ENCODE data around the gene RELN. TPM values are rescaled to one million over a fixed set of nuclear protein-coding genes. Genes with fewer than 3 reads are reported as not detected.
A peak's percentile ranks its signal among the peaks of the same experiment; 100 is the strongest.

RELN gene
- total RNA-seq, 1 experiment from 2014 or later: 0.20 TPM

- TF ChIP-seq AFF4 (CRISPR knock-in tag; IDR thresholded peaks at IDR 0.05; ENCODE audit: borderline replicate concordance) (no peak), ZNF263 (CRISPR knock-in tag; IDR thresholded peaks at IDR 0.05; ENCODE audit: low read depth) (no peak)
These were observed 179.2 kb downstream of the RELN start (continued) for GRCh38 chr7:103810112-103810744.

- no peak for TF ChIP-seq KAT7 (CRISPR knock-in tag; IDR thresholded peaks at IDR 0.05; ENCODE audit: borderline replicate concordance)
- TF ChIP-seq ZNF121 (CRISPR knock-in tag; IDR thresholded peaks at IDR 0.05): no peak
- no peak for TF ChIP-seq FOXK1 (CRISPR knock-in tag; IDR thresholded peaks at IDR 0.05)
- no peak for TF ChIP-seq ZNF263 (CRISPR knock-in tag; IDR thresholded peaks at IDR 0.05; ENCODE audit: low read depth)
- ATAC-seq (peak; percentile 78), DNase-seq (ENCODE audit: low spot score) (no peak)
- peak overlapping the region; percentile 82 for H3K27ac Mint-ChIP-seq
- H3K36me3 Mint-ChIP-seq: no peaks in the 10 kb centered on the region
- peaks cover 45% of the 10 kb centered on the region for H3K4me1 Mint-ChIP-seq
- no peaks in the 10 kb centered on the region for H3K27me3 Mint-ChIP-seq (ENCODE audit: low read depth)
- peaks cover 3% of the 10 kb centered on the region; the same call in 1 of the 2 replicates for H3K9me3 Mint-ChIP-seq
- peak overlapping the region; percentile 21 for H3K4me3 Mint-ChIP-seq
- POLR2A ChIA-PET: no interaction called here
- CTCF ChIA-PET: no interaction called here
These were observed 180.0 kb downstream of the RELN start for GRCh38 chr7:103809229-103809994.

GRCh38 chr7:103805346-103805745, 184.1 kb downstream of the RELN start:
- H3K4me1 Mint-ChIP-seq: peaks cover 25% of the 10 kb centered on the region
- ChIA-PET POLR2A (no interaction called here), CTCF (no interaction called here)
- ATAC-seq (no peak), DNase-seq (ENCODE audit: low spot score) (no peak)
- H3K36me3 Mint-ChIP-seq: no peaks in the 10 kb centered on the region
- H3K4me3 Mint-ChIP-seq: no peak overlapping the region
- no peak overlapping the region for H3K27ac Mint-ChIP-seq
- no peaks in the 10 kb centered on the region; the same call in 1 of the 2 replicates for H3K27me3 Mint-ChIP-seq (ENCODE audit: low read depth)
- TF ChIP-seq ZNF317 (CRISPR knock-in tag; IDR thresholded peaks at IDR 0.05; ENCODE audit: borderline replicate concordance, low read depth) (no peak), FOXJ3 (CRISPR knock-in tag; IDR thresholded peaks at IDR 0.05; ENCODE audit: borderline replicate concordance) (no peak), TP53 (CRISPR knock-in tag; IDR thresholded peaks at IDR 0.05) (no peak), ZNF671 (CRISPR knock-in tag; IDR thresholded peaks at IDR 0.05) (no peak), E2F5 (CRISPR knock-in tag; IDR thresholded peaks at IDR 0.05) (no peak), ELF4 (CRISPR knock-in tag; IDR thresholded peaks at IDR 0.05; ENCODE audit: low read depth) (no peak), ZNF423 (CRISPR knock-in tag; IDR thresholded peaks at IDR 0.05) (no peak), EMX1 (CRISPR knock-in tag; IDR thresholded peaks at IDR 0.05) (no peak), JUN (CRISPR knock-in tag; IDR thresholded peaks at IDR 0.05) (no peak)
- peaks cover 3% of the 10 kb centered on the region; the same call in 1 of the 2 replicates for H3K9me3 Mint-ChIP-seq

GRCh38 chr7:103803631-103804030, 185.8 kb downstream of the RELN start:
- Mint-ChIP-seq H3K4me1 (peaks cover 8% of the 10 kb centered on the region), H3K27me3 (ENCODE audit: low read depth) (no peaks in the 10 kb centered on the region; the same call in 1 of the 2 replicates), H3K36me3 (no peaks in the 10 kb centered on the region), H3K27ac (no peak overlapping the region), H3K9me3 (peaks cover 3% of the 10 kb centered on the region; the same call in 1 of the 2 replicates), H3K4me3 (no peak overlapping the region)
- ATAC-seq (no peak), DNase-seq (ENCODE audit: low spot score) (no peak)
- ChIA-PET CTCF (no interaction called here), POLR2A (no interaction called here)
- TF ChIP-seq JUN (CRISPR knock-in tag; IDR thresholded peaks at IDR 0.05) (no peak), PRDM15 (CRISPR knock-in tag; IDR thresholded peaks at IDR 0.05) (no peak), NR2C2 (CRISPR knock-in tag; IDR thresholded peaks at IDR 0.05) (no peak), PREB (CRISPR knock-in tag; IDR thresholded peaks at IDR 0.05; ENCODE audit: borderline replicate concordance) (no peak), NFATC4 (CRISPR knock-in tag; IDR thresholded peaks at IDR 0.05) (no peak), TEAD4 (CRISPR knock-in tag; IDR thresholded peaks at IDR 0.05) (no peak), CREM (CRISPR knock-in tag; IDR thresholded peaks at IDR 0.05) (no peak), JAZF1 (CRISPR knock-in tag; IDR thresholded peaks at IDR 0.05) (no peak), SOX15 (CRISPR knock-in tag; IDR thresholded peaks at IDR 0.05) (no peak)
